ENCODE data around the gene ASB13. TPM values are rescaled to one million over a fixed set of nuclear protein-coding genes. Genes with fewer than 3 reads are reported as not detected.

The ASB13 gene
- total and polyA plus RNA-seq, 10 of the 15 experiments (the other 5 are each of a cell fraction or from before 2014, with no cell fraction given), result 0.02 to 0.59 (median 0.10) TPM; not detected in 2

DNA sequence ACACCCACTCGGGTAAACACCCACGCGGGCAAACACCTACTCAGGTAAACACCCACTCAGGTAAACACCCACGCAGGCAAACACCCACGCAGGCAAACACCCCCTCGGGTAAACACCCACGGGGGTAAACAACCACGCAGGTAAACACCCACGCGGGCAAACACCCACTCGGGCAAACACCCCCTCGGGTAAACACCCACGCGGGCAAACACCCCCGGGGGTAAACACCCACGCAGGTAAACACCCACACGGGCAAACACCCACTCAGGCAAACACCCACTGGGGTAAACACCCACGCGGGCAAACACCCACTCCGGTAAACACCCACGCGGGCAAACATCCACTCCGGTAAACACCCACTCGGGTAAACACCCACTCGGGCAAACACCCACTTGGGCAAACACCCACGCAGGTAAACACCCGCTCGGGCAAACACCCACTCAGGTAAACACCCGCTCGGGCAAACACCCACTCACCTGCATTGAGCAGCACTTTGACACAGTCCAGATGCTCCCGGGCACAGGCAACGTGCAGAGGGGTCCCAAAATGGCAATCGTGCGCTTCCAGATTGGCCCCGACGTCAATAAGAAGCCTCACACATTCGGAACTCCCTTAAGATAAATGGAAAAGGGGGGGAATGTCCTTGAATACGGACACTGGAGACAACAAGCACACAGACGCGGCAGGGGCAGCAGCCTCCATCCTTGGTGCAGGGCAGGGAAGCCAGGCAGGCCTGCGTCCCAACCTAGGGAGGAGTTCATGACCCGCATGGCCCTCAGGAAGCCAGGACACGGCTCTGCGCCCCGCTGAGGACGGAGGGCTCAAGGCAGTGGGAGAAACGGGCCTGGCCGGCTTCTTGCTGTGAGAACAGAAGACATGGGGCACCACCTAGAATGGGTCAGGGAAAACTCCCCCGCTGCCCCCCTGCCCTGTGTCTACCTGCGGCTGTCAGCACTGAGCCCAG, 17.6 kb downstream of the ASB13 start:
- POLR2A ChIA-PET, result no interaction called here
- no TSS peak for BruUV-seq (replicated peaks)
- no peak overlapping the region for H3K4me2 ChIP-seq (ENCODE audit: control insufficient read depth, insufficient read depth)
- no peak overlapping the region for H2AFZ ChIP-seq (ENCODE audit: control insufficient read depth, low read depth, low read length)
- peaks cover 10% of the 10 kb centered on the region for H3K4me1 ChIP-seq (ENCODE audit: control insufficient read depth, insufficient read depth, low read length)
- intact Hi-C loops (cut with micrococcal nuclease; ENCODE audit: unreplicated experiment) (no loop called here), in situ Hi-C loops (cut with MboI) (no loop called here)
- no peaks in the 10 kb centered on the region for H3K79me2 ChIP-seq (ENCODE audit: control insufficient read depth, insufficient read depth, low read length)
- CTCF ChIA-PET, result no interaction called here
- FAIRE-seq (no peak), DNase-seq (ENCODE audit: low read depth, low spot score) (no peak), ATAC-seq (peak; percentile 23; the same call in 2 of the 3 replicates)
- no peaks in the 10 kb centered on the region for H3K36me3 ChIP-seq (ENCODE audit: control insufficient read depth in 2 of 2, insufficient read depth in 2 of 2, low read length in 1 of 2)
- no peaks in the 10 kb centered on the region for H3K9me3 ChIP-seq (replicated peaks; ENCODE audit: control insufficient read depth, insufficient read depth, low read length)
- no peak overlapping the region for H3K27ac ChIP-seq (ENCODE audit: control insufficient read depth, insufficient read depth)
- no peaks in the 10 kb centered on the region for H3K27me3 ChIP-seq (replicated peaks in 1 of 2; ENCODE audit: control insufficient read depth in 2 of 2, insufficient read depth in 2 of 2, low read length in 1 of 2)
- H3K9ac ChIP-seq (ENCODE audit: control insufficient read depth, insufficient read depth, low read length), result no peak overlapping the region
- WGBS (ENCODE audit: insufficient coverage, insufficient replicate concordance, low lambda C conversion rate, missing lambda C conversion rate), result 45% methylated on average over 48 of the region's 50 CpGs
- RAD21 ChIA-PET (ENCODE audit: unreplicated experiment), result no interaction called here
- SMC1A ChIA-PET (ENCODE audit: uncharacterized antibody, unreplicated experiment), result no interaction called here
- no peak for TF ChIP-seq SREBF1 (IDR thresholded peaks at IDR 0.05; ENCODE audit: low read length)
- no peak for TF ChIP-seq ZSCAN29 (IDR thresholded peaks at IDR 0.05)
- TF ChIP-seq RUNX3 (IDR thresholded peaks at IDR 0.05; ENCODE audit: low read length), result no peak
- no peak for TF ChIP-seq MEF2B (IDR thresholded peaks at IDR 0.05; ENCODE audit: partially characterized antibody, poor library complexity, severe bottlenecking)
- no peak for TF ChIP-seq BACH1 (IDR thresholded peaks at IDR 0.05; ENCODE audit: borderline replicate concordance)
- TF ChIP-seq NRF1 (conservative IDR thresholded peaks at IDR 0.05; ENCODE audit: low read depth, low read length), result no peak
- no peak for TF ChIP-seq SPI1 (IDR thresholded peaks at IDR 0.05; ENCODE audit: borderline replicate concordance, insufficient read depth, low read depth, low read length)
- TF ChIP-seq EGR1 (IDR thresholded peaks at IDR 0.05; ENCODE audit: borderline replicate concordance in 1 of 2, low read depth in 2 of 2, low read length in 2 of 2), result peak in 1 of 2 experiments; percentile 4; a peak in 1 of 3 replicates
- H3K4me3 ChIP-seq, result no peak overlapping the region
- H4K20me1 ChIP-seq (ENCODE audit: control insufficient read depth, insufficient read depth), result no peaks in the 10 kb centered on the region
